GM18907 (cell line): ENCODE measurements around the gene TNNI3.

Experiments
- ATAC-seq: cut with Tn5 transposase; IDR thresholded peaks from one replicate; pipeline ENCODE4 v1.9.1; 2021; ENCODE audit warnings: mild to moderate bottlenecking, moderate library complexity; ENCODE audit not compliant: unreplicated experiment

TNNI3 gene

GRCh38 chr19:55147545-55148251 is 9.8 kb downstream of the TNNI3 start:
- ATAC-seq = no peak

- no peak for ATAC-seq
These were observed 10.7 kb downstream of the TNNI3 start for GRCh38 chr19:55146705-55147273.

GRCh38 chr19:55146078-55146704 is 11.3 kb downstream of the TNNI3 start:
- no peak for ATAC-seq

GRCh38 chr19:55145232-55145631 is 12.3 kb downstream of the TNNI3 start:
- ATAC-seq = no peak

GRCh38 chr19:55141696-55142095 is 15.8 kb downstream of the TNNI3 start:
- ATAC-seq = no peak

- no peak for ATAC-seq
These were observed 19.6 kb downstream of the TNNI3 start for GRCh38 chr19:55137915-55138314.

GRCh38 chr19:55136399-55137102 is 21.0 kb downstream of the TNNI3 start:
- no peak for ATAC-seq

- ATAC-seq = no peak
These were observed 22.8 kb downstream of the TNNI3 start for GRCh38 chr19:55134736-55135135.

GRCh38 chr19:55133639-55134444 is 23.7 kb downstream of the TNNI3 start:
- ATAC-seq = no peak

- ATAC-seq = no peak
These were observed 24.9 kb downstream of the TNNI3 start for GRCh38 chr19:55132453-55133129.

GRCh38 chr19:55131421-55131820 is 26.1 kb downstream of the TNNI3 start:
- no peak for ATAC-seq

GRCh38 chr19:55119053-55119452 is 38.5 kb downstream of the TNNI3 start:
- no peak for ATAC-seq

- no peak for ATAC-seq
These were observed 39.0 kb downstream of the TNNI3 start for GRCh38 chr19:55118401-55118991.

GRCh38 chr19:55117663-55118391 is 39.7 kb downstream of the TNNI3 start:
- ATAC-seq = peak; percentile 83

GRCh38 chr19:55116859-55117662 is 40.5 kb downstream of the TNNI3 start, which contains the start of gene PPP1R12C:
PPP1R12C (minus strand) TSS chr19:55117637; CDS start chr19:55117543, 94 bp downstream.
- ATAC-seq = peak; percentile 14

GRCh38 chr19:55116232-55116858 is 41.2 kb downstream of the TNNI3 start:
- no peak for ATAC-seq

GRCh38 chr19:55115446-55116065 is 42.0 kb downstream of the TNNI3 start:
- no peak for ATAC-seq
